Adrenal gland (tissue), 5 donors: ENCODE measurements around the gene CYB5R3.

ENCODE experiments used
- CTCF ChIP-seq, 6 experiments: fragments of 450-650 bp in 4 of 6; fragments of 200-600 bp in 2 of 6; sonication (generic) in 1 of 6; IDR thresholded peaks; 1 replicate in 5 of 6; 2 replicates in 1 of 6; pipeline versions ENCODE4 v1.5.1 to v1.8.0; 2016 to 2021; ENCODE audit warnings: antibody characterized with exemption in 6 of 6, mild to moderate bottlenecking in 2 of 6, moderate library complexity in 1 of 6
- POLR2A ChIP-seq, 2 donors: fragments of 450-650 bp; IDR thresholded peaks; one replicate each; pipeline ENCODE4 v1.6.1; 2017; ENCODE audit warnings: antibody characterized with exemption in 2 of 2, mild to moderate bottlenecking in 2 of 2, moderate library complexity in 1 of 2
- donor health status: DM: no; HTN: no; CAD: no.

- TF ChIP-seq CTCF (IDR thresholded peaks at IDR 0.05) = no peak
- TF ChIP-seq POLR2A (IDR thresholded peaks at IDR 0.05) = no peak
Measured at GRCh38 chr22:42697542-42698013, 48.4 kb upstream of the CYB5R3 start.
